Mononuclear cell (primary cell): Measurements from ENCODE around the gene C1QTNF9. TPM values are rescaled to one million over a fixed set of nuclear protein-coding genes. Genes with fewer than 3 reads are reported as not detected.

Experiments
- H3K27me3 ChIP-seq: 2 replicates; pipeline ENCODE4 v1.6.0; 2011; ENCODE audit warnings: low read length, control low read depth; ENCODE audit not compliant: insufficient read depth
- H3K4me1 ChIP-seq: 2 replicates; pipeline ENCODE4 v1.5.1; 2011; ENCODE audit warnings: mild to moderate bottlenecking, low read length, control low read depth; ENCODE audit not compliant: insufficient read depth
- H3K4me3 ChIP-seq: 2 replicates; pipeline ENCODE4 v1.5.1; 2011; ENCODE audit warnings: mild to moderate bottlenecking, low read length, moderate library complexity
- H3K9me3 ChIP-seq: 2 replicates; pipeline ENCODE4 v1.5.1; 2011; ENCODE audit warnings: low read depth, mild to moderate bottlenecking, control low read depth, low read length
- total RNA-seq: library from RNA; depleted of rRNA; stranded (reverse); fragments of >200 nt; gene quantifications from one replicate; pipeline ENCODE4 v1.2.3, GENCODE V29; 2012

C1QTNF9 gene
- total RNA-seq, 1 donor, result not detected

DNA sequence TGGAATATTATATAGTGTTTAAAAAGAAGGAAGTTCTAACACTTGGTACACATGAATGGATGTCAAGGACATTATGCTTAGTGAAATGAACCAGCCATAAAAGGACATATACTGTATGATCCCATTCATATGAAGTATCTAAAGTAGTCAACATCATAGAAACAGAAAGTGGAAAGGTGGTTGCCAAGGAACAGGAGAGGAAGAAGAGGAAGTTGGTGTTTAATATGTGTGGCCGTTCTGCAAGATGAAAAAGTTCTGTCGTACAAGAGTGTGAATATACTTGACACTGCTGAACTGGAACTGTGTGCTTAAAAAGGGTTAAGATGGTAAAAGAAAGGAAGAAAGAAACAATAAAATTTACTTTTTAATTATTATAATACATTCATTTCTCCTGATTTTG lies 33.1 kb upstream of the C1QTNF9 start:
- Histone ChIP-seq H3K9me3 (no peaks in the 10 kb centered on the region), H3K4me3 (no peak overlapping the region), H3K4me1 (peaks cover 87% of the 10 kb centered on the region), H3K27me3 (no peaks in the 10 kb centered on the region)

DNA sequence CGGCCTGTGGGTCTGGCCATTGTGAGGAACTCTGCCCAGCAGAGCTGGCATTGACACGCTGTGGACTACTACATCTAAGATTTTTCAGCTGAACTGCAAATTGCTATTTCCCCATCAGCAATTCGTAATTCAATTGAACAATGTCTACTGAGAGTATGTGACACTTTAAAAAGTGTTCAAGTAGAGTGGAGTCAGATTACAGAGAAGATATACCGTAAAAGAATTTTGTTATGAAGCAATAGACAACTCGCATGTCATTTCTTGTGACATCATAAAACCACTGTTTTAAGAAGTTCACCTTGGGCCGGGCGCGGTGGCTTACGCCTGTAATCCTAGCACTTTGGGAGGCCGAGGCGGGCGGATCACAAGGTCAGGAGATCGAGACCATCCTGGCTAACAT lies 32.5 kb upstream of the C1QTNF9 start:
- Histone ChIP-seq H3K4me3 (no peak overlapping the region), H3K27me3 (no peaks in the 10 kb centered on the region), H3K9me3 (no peaks in the 10 kb centered on the region), H3K4me1 (peaks cover 90% of the 10 kb centered on the region)

DNA sequence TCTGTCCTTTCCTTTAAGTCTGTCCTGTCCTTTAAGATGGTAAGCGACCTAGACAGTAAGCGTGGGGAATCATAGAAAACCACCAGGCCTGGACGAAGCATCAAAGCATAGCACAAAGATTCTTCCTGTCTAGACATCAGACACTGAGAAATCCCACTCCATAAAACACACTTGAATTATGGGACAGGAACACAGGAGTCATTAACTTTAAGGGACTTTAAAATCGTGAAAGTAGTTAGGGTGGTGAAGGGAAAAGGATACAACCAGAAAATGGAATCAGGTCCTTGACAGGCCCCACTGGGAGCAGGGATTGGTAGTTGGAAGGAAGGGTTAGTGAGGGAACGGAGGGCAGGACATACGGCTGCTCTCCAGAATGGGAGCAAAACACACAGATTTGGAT lies 31.6 kb upstream of the C1QTNF9 start:
- Histone ChIP-seq H3K9me3 (no peaks in the 10 kb centered on the region), H3K4me3 (no peak overlapping the region), H3K4me1 (peaks cover 81% of the 10 kb centered on the region), H3K27me3 (no peaks in the 10 kb centered on the region)

DNA sequence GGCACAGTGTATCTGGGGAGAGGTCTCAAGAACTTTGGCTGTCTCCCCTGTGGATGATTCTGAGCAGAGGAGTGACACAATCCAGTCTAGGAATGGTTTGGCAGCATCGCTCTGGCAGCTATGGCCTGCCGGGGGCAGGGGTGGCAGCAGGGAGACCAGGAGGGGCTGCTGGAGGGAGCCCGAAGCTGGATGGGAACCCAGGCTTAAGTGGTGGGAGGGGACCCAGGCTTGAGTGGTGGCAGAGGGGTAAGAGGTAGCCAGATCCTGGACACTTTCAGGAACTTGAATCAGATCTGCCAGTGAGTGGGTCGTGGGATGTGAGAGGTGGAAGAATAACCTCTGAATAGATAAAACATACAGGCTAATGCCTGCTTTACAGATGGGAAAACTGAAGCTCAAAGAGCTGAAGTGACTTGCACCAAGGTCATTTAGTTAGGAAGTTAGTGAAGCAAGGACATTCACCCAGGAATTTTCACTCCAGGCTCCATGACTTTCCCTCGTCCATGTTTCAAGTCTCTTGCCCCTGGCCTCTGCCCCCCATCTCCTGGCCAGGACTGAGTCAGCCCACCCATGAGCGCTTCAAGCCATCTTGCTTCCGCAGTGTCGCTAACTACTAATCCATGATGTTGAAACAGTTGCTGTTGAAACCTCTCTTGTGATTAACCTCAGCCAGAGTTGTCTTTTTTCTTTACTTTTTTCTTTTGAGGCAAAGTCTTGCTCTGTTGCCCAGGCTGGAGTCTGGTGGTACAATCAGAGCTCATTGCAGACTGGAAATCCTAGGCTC lies 29.9 kb upstream of the C1QTNF9 start:
- Histone ChIP-seq H3K9me3 (no peaks in the 10 kb centered on the region), H3K4me1 (peaks cover 68% of the 10 kb centered on the region), H3K27me3 (no peaks in the 10 kb centered on the region), H3K4me3 (no peak overlapping the region)

DNA sequence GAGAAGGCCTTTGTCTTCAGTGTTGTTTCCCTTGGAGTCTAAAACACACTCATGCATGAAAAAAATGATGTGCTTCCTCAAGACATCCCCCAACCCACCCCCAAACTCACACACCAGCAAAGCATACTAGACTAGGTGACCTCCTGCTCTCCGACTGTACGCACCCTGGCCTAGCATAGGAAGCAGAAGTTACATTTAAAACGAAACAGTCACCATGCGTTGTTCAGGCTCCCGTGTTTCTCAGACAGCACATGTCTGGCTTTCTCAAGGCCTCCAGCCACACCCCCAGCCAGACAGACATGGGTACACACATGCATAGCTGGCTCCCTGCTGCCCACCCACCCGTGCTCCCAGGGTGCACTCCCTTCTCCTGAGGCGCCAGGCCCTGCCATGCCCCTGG lies 28.7 kb upstream of the C1QTNF9 start:
- no peaks in the 10 kb centered on the region for H3K9me3 ChIP-seq
- H3K27me3 ChIP-seq, result no peaks in the 10 kb centered on the region
- H3K4me3 ChIP-seq, result no peak overlapping the region
- peaks cover 56% of the 10 kb centered on the region for H3K4me1 ChIP-seq

DNA sequence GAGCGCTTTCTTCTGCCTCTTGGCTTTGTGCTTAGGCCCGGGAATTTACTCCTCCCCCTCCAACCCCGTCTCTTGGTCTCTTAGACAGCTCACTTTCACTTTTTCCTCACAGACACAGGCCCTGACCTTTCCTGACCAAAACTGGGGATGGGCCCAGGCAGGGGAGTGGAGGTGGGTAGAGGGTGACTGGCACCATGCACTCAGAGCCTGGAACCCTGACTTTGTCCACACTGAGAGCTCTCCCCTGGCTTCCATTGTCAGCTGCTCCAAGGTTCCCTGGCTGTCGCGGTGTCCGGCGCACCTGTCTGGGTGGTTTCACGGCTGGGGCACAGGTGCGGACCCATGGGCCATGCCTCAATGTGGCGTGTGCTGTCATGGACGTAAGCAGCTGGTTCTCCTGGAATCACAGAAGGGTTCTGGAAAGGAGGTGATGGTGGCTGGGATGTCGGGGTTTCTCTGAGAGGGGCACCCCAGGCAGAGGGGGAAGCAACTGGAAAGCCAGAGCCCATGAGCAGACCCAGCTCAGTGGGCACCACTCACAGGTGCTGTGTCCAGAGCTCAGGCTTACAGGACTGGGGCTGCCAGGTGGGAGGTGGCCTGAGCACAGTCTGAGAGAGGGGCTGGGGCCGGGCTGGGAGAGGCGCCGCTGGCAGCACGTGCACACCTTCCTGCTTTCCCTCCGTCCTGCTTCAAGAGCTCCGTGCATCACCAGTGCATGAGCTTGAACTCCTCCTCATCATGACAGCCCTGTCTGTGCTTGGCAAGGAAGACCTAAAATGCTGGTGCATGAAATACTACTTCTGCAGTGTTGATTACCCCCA lies 28.0 kb upstream of the C1QTNF9 start:
- no peaks in the 10 kb centered on the region for H3K9me3 ChIP-seq
- no peak overlapping the region for H3K4me3 ChIP-seq
- no peaks in the 10 kb centered on the region for H3K27me3 ChIP-seq
- peaks cover 51% of the 10 kb centered on the region for H3K4me1 ChIP-seq

DNA sequence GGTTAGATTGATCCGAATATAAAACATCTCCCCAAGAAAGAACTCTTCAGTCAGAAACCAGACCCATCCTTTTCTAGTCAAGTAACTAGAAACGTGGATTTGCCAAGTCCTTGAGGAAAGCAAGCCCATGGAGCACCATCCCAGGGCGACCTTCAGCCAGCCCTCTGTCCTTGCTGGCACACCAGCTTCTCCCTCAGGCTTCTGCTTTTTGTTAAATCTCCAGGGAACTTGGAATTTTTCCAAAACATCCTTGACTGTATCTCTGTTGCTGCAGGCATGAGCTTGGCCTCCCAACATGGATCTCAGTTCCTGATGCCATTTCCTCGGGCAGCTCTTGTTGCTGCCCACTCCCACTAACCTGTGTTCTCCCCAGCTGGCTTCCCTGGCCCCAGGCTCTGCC lies 27.1 kb upstream of the C1QTNF9 start:
- Histone ChIP-seq H3K27me3 (no peaks in the 10 kb centered on the region), H3K9me3 (no peaks in the 10 kb centered on the region), H3K4me3 (no peak overlapping the region), H3K4me1 (peaks cover 42% of the 10 kb centered on the region)

DNA sequence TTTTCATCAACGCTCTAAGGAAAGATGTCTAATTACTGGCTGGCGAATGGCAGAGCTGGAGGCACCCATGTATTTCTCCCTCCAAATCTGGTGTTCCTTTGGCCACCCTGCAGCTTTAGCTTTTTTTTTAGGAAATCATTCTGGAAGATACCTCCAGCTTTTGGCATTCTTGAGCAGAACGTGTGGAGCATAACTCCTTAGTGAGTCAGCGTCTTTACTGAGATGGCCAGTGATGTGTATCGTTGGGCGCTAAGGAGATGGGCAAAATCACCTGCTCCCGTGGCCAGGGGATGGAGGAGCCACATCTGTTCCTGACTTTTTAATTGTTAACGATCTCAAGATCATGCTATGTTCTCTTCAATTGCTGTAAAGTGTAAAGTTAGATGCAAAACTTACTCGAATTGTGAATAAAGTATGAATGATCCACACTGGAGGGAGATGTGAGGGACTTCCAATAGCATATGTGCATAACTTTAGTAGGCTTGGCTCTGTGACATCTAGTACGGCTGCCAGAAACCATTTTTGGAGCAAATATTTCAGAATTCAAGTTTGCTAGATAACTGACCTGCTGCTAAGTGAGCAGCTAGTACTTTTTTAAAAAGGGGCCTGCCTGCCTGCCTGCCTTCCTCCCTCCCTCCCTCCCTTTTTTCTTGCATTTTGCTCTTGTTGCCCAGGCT lies 24.4 kb upstream of the C1QTNF9 start:
- peaks cover 32% of the 10 kb centered on the region for H3K4me1 ChIP-seq
- H3K9me3 ChIP-seq, result no peaks in the 10 kb centered on the region
- H3K4me3 ChIP-seq, result no peak overlapping the region
- no peaks in the 10 kb centered on the region for H3K27me3 ChIP-seq

DNA sequence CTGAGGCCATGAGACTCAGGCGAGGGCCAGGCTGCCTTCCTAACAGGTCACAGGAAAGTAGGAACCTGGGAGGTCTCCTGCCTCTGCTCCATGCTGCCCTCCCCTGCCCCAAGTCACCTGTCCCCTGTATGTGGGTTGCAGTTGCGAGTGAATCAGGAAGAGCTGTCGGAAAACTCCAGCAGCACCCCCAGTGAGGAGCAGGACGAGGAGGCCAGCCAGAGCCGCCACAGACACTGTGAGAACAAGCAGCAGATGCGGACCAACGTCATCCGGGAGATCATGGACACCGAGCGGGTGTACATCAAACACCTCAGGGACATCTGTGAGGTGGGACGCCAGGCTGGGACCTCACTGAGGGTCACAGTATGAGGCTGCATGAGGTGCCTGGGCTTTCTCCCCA lies 22.8 kb upstream of the C1QTNF9 start:
- no peaks in the 10 kb centered on the region for H3K9me3 ChIP-seq
- no peak overlapping the region for H3K4me3 ChIP-seq
- H3K4me1 ChIP-seq, result peaks cover 16% of the 10 kb centered on the region
- no peaks in the 10 kb centered on the region for H3K27me3 ChIP-seq

DNA sequence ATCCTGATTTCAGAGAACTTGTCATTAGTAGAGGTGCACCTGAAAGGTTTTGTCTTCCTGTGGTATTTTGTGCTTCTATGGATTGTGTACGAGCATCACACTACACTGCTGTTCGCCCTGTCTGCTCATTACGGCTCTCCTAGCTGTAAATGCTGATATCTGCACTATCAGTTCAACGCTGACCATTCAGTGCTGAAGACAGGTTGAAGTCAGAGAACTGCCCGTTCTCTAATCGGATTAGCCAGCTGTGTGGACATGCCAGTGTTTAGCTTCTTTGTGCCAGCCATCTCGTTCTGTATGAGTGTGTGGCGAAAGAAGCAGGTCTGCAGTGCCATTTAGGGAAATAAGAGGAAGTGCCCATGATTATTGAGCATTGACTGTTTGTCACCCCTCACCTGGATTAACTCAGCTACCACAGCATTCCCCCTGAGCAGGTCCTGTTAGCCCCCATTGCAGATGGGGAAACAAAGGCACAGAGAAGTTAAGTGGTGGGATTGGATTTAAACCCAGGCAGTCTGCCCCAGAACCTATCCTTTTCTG lies 21.6 kb upstream of the C1QTNF9 start:
- Histone ChIP-seq H3K9me3 (no peaks in the 10 kb centered on the region), H3K4me3 (no peak overlapping the region), H3K4me1 (peaks cover 15% of the 10 kb centered on the region), H3K27me3 (no peaks in the 10 kb centered on the region)

DNA sequence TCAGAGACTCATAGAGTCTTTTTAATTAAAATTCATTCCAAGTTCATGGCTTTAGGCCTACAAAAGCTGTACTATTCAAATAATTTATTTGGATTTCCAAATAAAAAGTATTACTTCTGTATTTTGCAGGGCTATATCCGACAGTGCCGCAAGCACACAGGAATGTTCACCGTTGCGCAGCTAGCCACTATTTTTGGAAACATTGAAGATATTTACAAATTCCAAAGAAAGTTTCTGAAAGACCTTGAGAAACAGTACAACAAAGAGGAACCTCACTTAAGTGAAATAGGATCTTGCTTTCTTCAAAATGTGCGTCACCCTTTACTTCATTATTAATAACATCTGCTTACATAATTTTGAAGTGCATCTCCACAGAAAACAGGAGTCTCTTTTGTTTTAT lies 20.5 kb upstream of the C1QTNF9 start:
- no peak overlapping the region for H3K4me3 ChIP-seq
- H3K4me1 ChIP-seq, result peaks cover 15% of the 10 kb centered on the region
- no peaks in the 10 kb centered on the region for H3K27me3 ChIP-seq
- no peaks in the 10 kb centered on the region for H3K9me3 ChIP-seq

DNA sequence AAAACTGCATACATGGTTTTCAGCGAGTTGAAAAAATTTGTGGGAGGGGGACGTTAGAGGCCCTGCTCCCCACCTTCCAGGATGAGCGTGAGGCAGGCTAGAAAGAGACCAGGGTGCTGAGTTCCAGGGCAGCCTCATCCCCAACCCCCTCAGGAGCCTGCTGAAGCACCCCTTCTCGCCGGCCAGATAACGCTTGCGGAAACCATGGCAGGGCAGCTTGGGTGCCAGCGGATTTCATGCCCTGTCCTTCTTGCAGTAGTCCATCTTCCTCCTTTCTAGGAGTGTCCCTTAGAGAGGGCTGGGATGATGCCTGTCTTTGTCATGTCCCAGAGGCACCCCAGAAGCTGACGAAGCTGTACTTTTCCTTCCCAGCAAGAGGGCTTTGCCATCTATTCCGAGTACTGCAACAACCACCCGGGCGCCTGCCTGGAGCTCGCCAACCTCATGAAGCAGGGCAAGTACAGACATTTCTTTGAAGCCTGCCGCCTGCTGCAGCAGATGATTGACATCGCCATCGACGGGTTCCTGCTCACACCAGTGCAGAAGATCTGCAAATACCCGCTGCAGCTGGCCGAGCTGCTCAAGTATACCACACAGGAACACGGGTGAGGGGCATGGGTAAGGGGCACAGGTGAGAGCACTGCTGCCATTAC lies 19.0 kb upstream of the C1QTNF9 start:
- H3K27me3 ChIP-seq, result no peaks in the 10 kb centered on the region
- H3K4me1 ChIP-seq, result peaks cover 15% of the 10 kb centered on the region
- no peak overlapping the region for H3K4me3 ChIP-seq
- no peaks in the 10 kb centered on the region for H3K9me3 ChIP-seq

DNA sequence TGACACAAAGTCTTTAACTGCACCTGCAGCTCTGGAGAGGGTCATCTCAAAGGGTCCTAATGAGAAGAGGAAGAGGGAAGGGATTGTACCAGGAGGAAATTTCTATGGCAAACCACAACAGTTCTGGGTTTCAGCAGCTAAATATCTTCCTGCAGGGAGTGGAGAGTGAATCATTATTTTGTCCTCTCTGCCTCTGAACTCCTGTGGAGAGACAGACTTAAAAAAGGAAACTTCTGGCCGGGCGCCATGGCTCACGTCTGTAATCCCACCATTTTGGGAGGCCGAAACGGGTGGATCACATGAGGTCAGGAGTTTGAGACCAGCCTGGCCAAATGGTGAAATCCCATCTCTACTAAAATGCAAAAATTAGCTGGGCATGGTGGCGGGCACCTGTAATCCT lies 16.9 kb upstream of the C1QTNF9 start:
- Histone ChIP-seq H3K27me3 (no peaks in the 10 kb centered on the region), H3K4me3 (no peak overlapping the region), H3K4me1 (peaks cover 13% of the 10 kb centered on the region), H3K9me3 (no peaks in the 10 kb centered on the region)

DNA sequence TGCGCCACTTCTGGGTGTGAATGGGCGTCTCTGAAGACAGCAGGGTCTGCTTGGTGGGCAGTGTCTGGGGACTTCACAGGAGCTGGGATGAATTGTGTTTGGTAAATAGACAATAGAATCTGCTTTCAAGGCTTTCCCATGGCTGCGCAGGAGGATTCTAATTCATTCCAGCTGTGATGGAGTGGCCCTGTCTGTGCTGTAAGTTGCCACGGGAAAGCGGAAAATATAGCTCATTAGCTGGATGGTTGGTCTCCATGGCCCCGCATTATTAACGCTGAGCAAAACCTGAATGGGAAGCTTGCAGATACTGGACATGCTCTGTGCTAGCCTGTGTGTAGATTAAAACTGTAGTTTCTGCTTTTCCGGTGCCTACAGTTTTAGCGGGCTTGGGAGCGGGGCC lies 15.6 kb upstream of the C1QTNF9 start:
- Histone ChIP-seq H3K4me1 (no peaks in the 10 kb centered on the region), H3K27me3 (no peaks in the 10 kb centered on the region), H3K4me3 (no peak overlapping the region), H3K9me3 (no peaks in the 10 kb centered on the region)
